Right lobe of liver (tissue), 4 donors: Measurements from ENCODE around the gene MARVELD1.

ENCODE experiments used
- POLR2A ChIP-seq: fragments of 450-650 bp; IDR thresholded peaks from one replicate; pipeline ENCODE4 v1.6.1; 2017; ENCODE audit warnings: antibody characterized with exemption, mild to moderate bottlenecking
- TF ChIP-seq, protein P1 (sequence below), 4 donors: fragments of 200-600 bp in 3 of 4; fragments of 450-650 bp in 1 of 4; IDR thresholded peaks; one replicate each; pipeline versions ENCODE4 v1.5.1 to v1.8.0; 2016 to 2022; ENCODE audit warnings: antibody characterized with exemption in 4 of 4, mild to moderate bottlenecking in 2 of 4
- donor health status: DM: no; HTN: no; CAD: no.
- donor health status: DM: no; HTN: no; CAD: no.
- donor health status: DM: no; HTN: yes; CAD: no.

DNA sequence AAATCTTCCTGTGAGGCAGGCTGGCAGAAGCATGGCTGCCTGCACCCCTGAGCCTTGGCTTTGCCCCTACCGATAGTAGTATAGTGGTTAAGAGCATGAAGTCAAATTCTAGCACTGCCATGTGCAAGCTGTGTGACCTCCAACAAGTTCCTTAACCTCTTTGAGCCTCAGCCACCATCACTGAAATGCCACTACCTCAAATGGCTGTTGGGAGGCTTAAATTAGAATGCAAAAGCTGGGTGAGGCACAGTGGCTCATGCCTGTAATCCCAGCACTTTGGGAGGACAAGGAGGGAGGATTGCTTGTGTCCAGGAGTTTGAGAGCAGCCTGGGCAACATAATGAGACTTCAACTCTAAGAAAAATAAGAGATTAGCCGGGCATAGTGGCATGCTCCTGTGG is 49.9 kb downstream of the MARVELD1 start:
- TF ChIP-seq, protein P1, sequence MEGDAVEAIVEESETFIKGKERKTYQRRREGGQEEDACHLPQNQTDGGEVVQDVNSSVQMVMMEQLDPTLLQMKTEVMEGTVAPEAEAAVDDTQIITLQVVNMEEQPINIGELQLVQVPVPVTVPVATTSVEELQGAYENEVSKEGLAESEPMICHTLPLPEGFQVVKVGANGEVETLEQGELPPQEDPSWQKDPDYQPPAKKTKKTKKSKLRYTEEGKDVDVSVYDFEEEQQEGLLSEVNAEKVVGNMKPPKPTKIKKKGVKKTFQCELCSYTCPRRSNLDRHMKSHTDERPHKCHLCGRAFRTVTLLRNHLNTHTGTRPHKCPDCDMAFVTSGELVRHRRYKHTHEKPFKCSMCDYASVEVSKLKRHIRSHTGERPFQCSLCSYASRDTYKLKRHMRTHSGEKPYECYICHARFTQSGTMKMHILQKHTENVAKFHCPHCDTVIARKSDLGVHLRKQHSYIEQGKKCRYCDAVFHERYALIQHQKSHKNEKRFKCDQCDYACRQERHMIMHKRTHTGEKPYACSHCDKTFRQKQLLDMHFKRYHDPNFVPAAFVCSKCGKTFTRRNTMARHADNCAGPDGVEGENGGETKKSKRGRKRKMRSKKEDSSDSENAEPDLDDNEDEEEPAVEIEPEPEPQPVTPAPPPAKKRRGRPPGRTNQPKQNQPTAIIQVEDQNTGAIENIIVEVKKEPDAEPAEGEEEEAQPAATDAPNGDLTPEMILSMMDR (IDR thresholded peaks at IDR 0.05) = no peak
- no peak for TF ChIP-seq POLR2A
